ENCODE measurements around the gene FOXM1.

GRCh38 chr12:2925322-2925995 is 48.5 kb upstream of the FOXM1 start:
- no peak for TF ChIP-seq CTCF (IDR thresholded peaks at IDR 0.05)
- TF ChIP-seq ZFX (IDR thresholded peaks at IDR 0.05; ENCODE audit: borderline replicate concordance) = no peak
